ENCODE data around the gene KLF6. TPM values are rescaled to one million over a fixed set of nuclear protein-coding genes. Genes with fewer than 3 reads are reported as not detected.

The KLF6 gene
- total and polyA plus RNA-seq, 2 experiments from 2014 or later = 19.6 to 35.4 TPM

GRCh38 chr10:3774018-3774813 is 10.8 kb downstream of the KLF6 start (continued):
- no peak for TF ChIP-seq ZNF462 (CRISPR knock-in tag; IDR thresholded peaks at IDR 0.05)
- TF ChIP-seq ZNF114 (CRISPR knock-in tag; IDR thresholded peaks at IDR 0.05) = no peak
- no peak for TF ChIP-seq REST (IDR thresholded peaks at IDR 0.05; ENCODE audit: unreplicated experiment)
- no peak for TF ChIP-seq JUNB (IDR thresholded peaks at IDR 0.05; ENCODE audit: unreplicated experiment)
